GM23338 (cell line): Measurements from ENCODE around the gene NBDY. TPM values are rescaled to one million over a fixed set of nuclear protein-coding genes. Genes with fewer than 3 reads are reported as not detected.

Source experiments
- ATAC-seq: fragments of 200-7000 bp; cut with Tn5 transposase; 3 replicates; pipeline ENCODE4 v1.9.1; 2020
- DNase-seq: peaks from one replicate; pipeline ENCODE4 v3.0.0-alpha.2; 2015; ENCODE audit warnings: low spot score
- H2AFZ ChIP-seq: fragments of 200-600 bp; sonication (generic); 2 replicates; pipeline ENCODE4 v1.8.0; 2016; ENCODE audit warnings: antibody characterized with exemption, mild to moderate bottlenecking, moderate library complexity
- H3F3A ChIP-seq: fragments of 200-600 bp; sonication (generic); replicated peaks from 2 replicates; pipeline ENCODE4 v1.8.0; 2017; ENCODE audit warnings: antibody characterized with exemption, mixed run types, low read depth
- H3K27ac ChIP-seq: fragments of 200-600 bp; sonication (generic); 2 replicates; pipeline ENCODE4 v1.6.1; 2016; ENCODE audit warnings: low read depth
- H3K27me3 ChIP-seq: fragments of 200-600 bp; sonication (generic); 2 replicates; pipeline ENCODE4 v1.8.0; 2016; ENCODE audit warnings: mild to moderate bottlenecking, mixed run types, moderate library complexity; ENCODE audit not compliant: insufficient read depth
- H3K36me3 ChIP-seq: fragments of 200-600 bp; sonication (generic); 2 replicates; pipeline ENCODE4 v1.8.0; 2016; ENCODE audit warnings: mild to moderate bottlenecking; ENCODE audit not compliant: insufficient read depth
- H3K4me1 ChIP-seq: fragments of 200-600 bp; sonication (generic); 2 replicates; pipeline ENCODE4 v1.8.0; 2016; ENCODE audit warnings: mild to moderate bottlenecking, moderate library complexity; ENCODE audit not compliant: insufficient read depth
- H3K4me2 ChIP-seq: fragments of 200-600 bp; sonication (generic); 2 replicates; pipeline ENCODE4 v1.7.1; 2017; ENCODE audit warnings: mixed run types
- H3K4me3 ChIP-seq: fragments of 200-600 bp; sonication (generic); 2 replicates; pipeline ENCODE4 v1.6.1; 2016; ENCODE audit warnings: mixed run types
- H3K79me2 ChIP-seq: fragments of 200-600 bp; sonication (generic); replicated peaks from 2 replicates; pipeline ENCODE4 v1.8.0; 2017; ENCODE audit warnings: mild to moderate bottlenecking; ENCODE audit not compliant: insufficient read depth
- H3K9me2 ChIP-seq: fragments of 200-600 bp; sonication (generic); 2 replicates; pipeline ENCODE4 v1.8.0; 2017; ENCODE audit not compliant: insufficient read depth
- H4K20me1 ChIP-seq: fragments of 200-600 bp; sonication (generic); replicated peaks from 2 replicates; pipeline ENCODE4 v1.8.0; 2017; ENCODE audit warnings: mild to moderate bottlenecking; ENCODE audit not compliant: insufficient read depth
- H3K27ac Mint-ChIP-seq: 2 replicates; pipeline ENCODE4 v1.8.0; 2020; ENCODE audit warnings: inconsistent platforms, mild to moderate bottlenecking, moderate library complexity, mixed read lengths
- H3K27me3 Mint-ChIP-seq: 3 replicates; pipeline ENCODE4 v1.8.0; 2022; ENCODE audit warnings: low read depth, mild to moderate bottlenecking, moderate library complexity, mixed read lengths, inconsistent platforms; ENCODE audit not compliant: insufficient read depth, poor library complexity
- H3K36me3 Mint-ChIP-seq: 3 replicates; pipeline ENCODE4 v1.8.0; 2021; ENCODE audit warnings: low read depth, mild to moderate bottlenecking, inconsistent platforms, moderate library complexity, mixed read lengths
- H3K4me1 Mint-ChIP-seq: 3 replicates; pipeline ENCODE4 v1.8.0; 2020; ENCODE audit warnings: mild to moderate bottlenecking, inconsistent platforms, mixed read lengths
- H3K4me3 Mint-ChIP-seq: 3 replicates; pipeline ENCODE4 v1.8.0; 2021; ENCODE audit warnings: moderate library complexity, mild to moderate bottlenecking, inconsistent platforms, mixed read lengths
- H3K9me3 Mint-ChIP-seq: 3 replicates; pipeline ENCODE4 v1.8.0; 2020; ENCODE audit warnings: moderate library complexity, mild to moderate bottlenecking, inconsistent platforms, mixed read lengths
- CREB1 ChIP-seq: fragments of 250-450 bp; sonication (Bioruptor Pico); IDR thresholded peaks from 2 replicates; pipeline ENCODE4 v1.5.0; 2020; ENCODE audit warnings: low read depth, mild to moderate bottlenecking, moderate library complexity
- CTCF ChIP-seq, 2 experiments: fragments of 200-600 bp in 1 of 2; sonication (generic) in 1 of 2; conservative IDR thresholded peaks; 2 replicates each; pipeline versions ENCODE4 v1.5.1 to v1.6.1; 2016 to 2017; ENCODE audit warnings: antibody characterized with exemption in 2 of 2, low read depth in 2 of 2, mild to moderate bottlenecking in 2 of 2, moderate library complexity in 1 of 2
- ETS1 ChIP-seq: IDR thresholded peaks from 2 replicates; pipeline ENCODE4 v1.6.1; 2016; ENCODE audit warnings: antibody characterized with exemption
- EZH2 ChIP-seq: fragments of 200-600 bp; sonication (generic); IDR thresholded peaks from one replicate; pipeline ENCODE4 v1.8.0; 2017; ENCODE audit warnings: antibody characterized with exemption, mild to moderate bottlenecking, low read depth; ENCODE audit not compliant: unreplicated experiment
- EZH2phosphoT487 ChIP-seq: fragments of 200-600 bp; sonication (generic); IDR thresholded peaks from one replicate; pipeline ENCODE4 v1.8.1; 2018; ENCODE audit warnings: antibody characterized with exemption; ENCODE audit not compliant: unreplicated experiment
- JUNB ChIP-seq: IDR thresholded peaks from one replicate; pipeline ENCODE4 v1.6.1; 2016; ENCODE audit warnings: antibody characterized with exemption; ENCODE audit not compliant: unreplicated experiment
- NANOG ChIP-seq: IDR thresholded peaks from 2 replicates; pipeline ENCODE4 v1.6.1; 2016; ENCODE audit warnings: antibody characterized with exemption, borderline replicate concordance
- POLR2AphosphoS5 ChIP-seq: IDR thresholded peaks from 2 replicates; pipeline ENCODE4 v1.6.1; 2016; ENCODE audit warnings: antibody characterized with exemption, low read depth
- ZNF114 ChIP-seq: fragments of 250-450 bp; sonication (Bioruptor Pico); IDR thresholded peaks from 2 replicates; pipeline ENCODE4 v1.5.0; 2020; ENCODE audit warnings: mild to moderate bottlenecking, moderate library complexity
- ZNF331 ChIP-seq: fragments of 250-450 bp; sonication (Bioruptor Pico); IDR thresholded peaks from 2 replicates; pipeline ENCODE4 v1.5.0; 2020; ENCODE audit warnings: low read depth, mild to moderate bottlenecking, moderate library complexity
- ZNF462 ChIP-seq: fragments of 250-450 bp; sonication (Bioruptor Pico); IDR thresholded peaks from 2 replicates; pipeline ENCODE4 v1.5.0; 2020; ENCODE audit warnings: mild to moderate bottlenecking, moderate library complexity
- polyA plus RNA-seq: library from polyadenylated mRNA; unstranded; fragments of >200 nt; fragmentation: Nextera tagmentation; extraction: Ambion mirVana; gene quantifications from 2 replicates; pipeline ENCODE4 v1.2.1, GENCODE V29; 2016
- total RNA-seq: library from RNA; depleted of rRNA; stranded (reverse); fragments of >200 nt; shearing (Covaris generic); gene quantifications from 2 replicates; pipeline ENCODE4 v1.2.3, GENCODE V29; 2014

The NBDY gene
- total and polyA plus RNA-seq, 2 experiments from 2014 or later: 9.6 to 206 TPM

- Histone ChIP-seq H3K36me3 (no peaks in the 10 kb centered on the region), H3K4me2 (no peak overlapping the region), H3F3A (no peaks in the 10 kb centered on the region), H3K27ac (no peak overlapping the region), H3K4me1 (no peaks in the 10 kb centered on the region), H3K4me3 (no peak overlapping the region), H3K79me2 (peaks cover 70% of the 10 kb centered on the region), H2AFZ (no peak overlapping the region), H3K9me2 (no peaks in the 10 kb centered on the region), H3K27me3 (no peaks in the 10 kb centered on the region), H4K20me1 (no peaks in the 10 kb centered on the region)
- H3K9me3 Mint-ChIP-seq: no peaks in the 10 kb centered on the region; the same call in 2 of the 3 replicates
- H3K4me1 Mint-ChIP-seq: peaks cover 2% of the 10 kb centered on the region; the same call in 1 of the 3 replicates
- DNase-seq (peak; percentile 73), ATAC-seq (peak; percentile 28; the same call in 1 of the 3 replicates)
- H3K27ac Mint-ChIP-seq: no peak overlapping the region
- H3K27me3 Mint-ChIP-seq: peaks cover 2% of the 10 kb centered on the region
- no peak for TF ChIP-seq EZH2
- no peak for TF ChIP-seq JUNB
- peak; percentile 49 to 52 for TF ChIP-seq CTCF (conservative IDR thresholded peaks at IDR 0.05; ENCODE audit: low read depth in 2 of 2)
- H3K4me3 Mint-ChIP-seq: no peak overlapping the region
- peaks cover 23% of the 10 kb centered on the region for H3K36me3 Mint-ChIP-seq
These were observed 4.5 kb downstream of the NBDY start for GRCh38 chrX:56733459-56734046.

GRCh38 chrX:56736219-56736618 lies 7.2 kb downstream of the NBDY start:
- no peaks in the 10 kb centered on the region for H3K4me1 ChIP-seq
- no peaks in the 10 kb centered on the region for H3K9me2 ChIP-seq
- Mint-ChIP-seq H3K27ac (no peak overlapping the region), H3K27me3 (peaks cover 2% of the 10 kb centered on the region), H3K36me3 (peaks cover 37% of the 10 kb centered on the region), H3K9me3 (peaks cover 3% of the 10 kb centered on the region; the same call in 2 of the 3 replicates), H3K4me3 (no peak overlapping the region), H3K4me1 (peaks cover 2% of the 10 kb centered on the region; the same call in 1 of the 3 replicates)
- H2AFZ ChIP-seq: no peak overlapping the region
- H3K79me2 ChIP-seq: peaks cover 76% of the 10 kb centered on the region
- no peaks in the 10 kb centered on the region for H3K36me3 ChIP-seq
- ATAC-seq (no peak), DNase-seq (no peak)
- H3K27ac ChIP-seq: no peak overlapping the region
- H3K4me2 ChIP-seq: no peak overlapping the region
- no peaks in the 10 kb centered on the region for H3F3A ChIP-seq
- H3K4me3 ChIP-seq: no peak overlapping the region
- H3K27me3 ChIP-seq: no peaks in the 10 kb centered on the region
- H4K20me1 ChIP-seq: no peaks in the 10 kb centered on the region; the same call in 1 of the 2 replicates
- TF ChIP-seq JUNB: no peak
- no peak for TF ChIP-seq ZNF114 (CRISPR knock-in tag)
- TF ChIP-seq POLR2AphosphoS5: no peak
- TF ChIP-seq EZH2phosphoT487: no peak
- TF ChIP-seq CREB1 (CRISPR knock-in tag): no peak
- no peak for TF ChIP-seq NANOG
- TF ChIP-seq EZH2: no peak
- TF ChIP-seq ZNF331 (CRISPR knock-in tag): no peak
- no peak for TF ChIP-seq ETS1
- TF ChIP-seq ZNF462 (CRISPR knock-in tag): no peak
